Heart right ventricle (tissue), 16 donors: ENCODE measurements around the gene PSMA6. TPM values are rescaled to one million over a fixed set of nuclear protein-coding genes. Genes with fewer than 3 reads are reported as not detected.
A peak's percentile ranks its signal among the peaks of the same experiment; 100 is the strongest.

Source experiments
- ATAC-seq, 8 donors: fragments of 200-7000 bp; cut with Tn5 transposase; one replicate each; pipeline ENCODE4 v1.9.1; 2020; ENCODE audit warnings: mild to moderate bottlenecking in 8 of 8, moderate library complexity in 8 of 8, moderate number of reproducible peaks in 1 of 8
- DNase-seq, 2 donors: peaks; one replicate each; pipeline ENCODE4 v3.0.0-alpha.2; 2020
- H3K27ac ChIP-seq, 10 donors: fragments of 200-600 bp; sonication (generic) in 2 of 10; one replicate each; pipeline versions ENCODE4 v1.5.0 to v1.8.0; 2020 to 2022; ENCODE audit warnings: mild to moderate bottlenecking in 3 of 10
- H3K27me3 ChIP-seq, 7 donors: fragments of 200-600 bp; one replicate each; pipeline ENCODE4 v1.8.0; 2021 to 2022; ENCODE audit warnings: mild to moderate bottlenecking in 2 of 7
- H3K36me3 ChIP-seq, 9 donors: fragments of 200-600 bp; sonication (generic) in 1 of 9; one replicate each; pipeline versions ENCODE4 v1.5.0 to v1.8.0; 2020 to 2022; ENCODE audit warnings: mild to moderate bottlenecking in 2 of 9
- H3K4me1 ChIP-seq, 9 donors: fragments of 200-600 bp; sonication (generic) in 1 of 9; one replicate each; pipeline versions ENCODE4 v1.5.0 to v1.8.0; 2020 to 2022; ENCODE audit warnings: mild to moderate bottlenecking in 4 of 9
- H3K4me3 ChIP-seq, 10 donors: fragments of 200-600 bp; sonication (generic) in 2 of 10; one replicate each; pipeline versions ENCODE4 v1.5.0 to v1.8.0; 2020 to 2022; ENCODE audit warnings: mild to moderate bottlenecking in 7 of 10, moderate library complexity in 2 of 10
- H3K9me3 ChIP-seq, 11 donors: fragments of 200-600 bp in 10 of 11; sonication (generic) in 2 of 11; one replicate each; pipeline versions ENCODE4 v1.5.0 to v1.8.0; 2013 to 2022; ENCODE audit warnings: mild to moderate bottlenecking in 2 of 11, control low read depth in 1 of 11, moderate library complexity in 1 of 11
- CTCF ChIP-seq, 9 donors: fragments of 200-600 bp; sonication (generic) in 2 of 9; IDR thresholded peaks; one replicate each; pipeline versions ENCODE4 v1.5.0 to v1.8.0; 2021 to 2022; ENCODE audit warnings: antibody characterized with exemption in 9 of 9, mild to moderate bottlenecking in 5 of 9, moderate library complexity in 1 of 9
- WGBS, 2 donors: extraction: QIAGEN DNeasy Blood & Tissue Kit; methylation state at CpG; one replicate each; pipeline ENCODE4 v1.1.7; 2013; ENCODE audit warnings: inconsistent platforms in 1 of 2; 5-methylcytosine and 5-hydroxymethylcytosine counted together
- intact Hi-C, 10 donors: fragments of 100-400 bp; cut with DNase I; formaldehyde crosslinking; loops; one replicate each; pipeline versions ENCODE4 v1.11.1 to v1.14.2; 2022
- polyA plus RNA-seq, 2 donors: library from polyadenylated mRNA; stranded (reverse); fragments of 200-250 nt; gene quantifications; one replicate each; pipeline ENCODE4 v1.2.3, GENCODE V29; 2013
- total RNA-seq, 10 donors: library from RNA; stranded (reverse); fragmentation: NEBNext Ultra II Directional in 3 of 10; extraction: Animal tissue kit (Norgen Biotek cat#: 25700) in 3 of 10; gene quantifications; one replicate each; pipeline versions ENCODE4 v1.2.1 to v1.2.4, GENCODE V29; 2021 to 2023
- donor health status: Arrhythmogenic right ventricular cardiomyopathy.
- donor health status: ischemic (EF 13 %, LVEDD 7.1; RV severe dilation, severe dysfunction).
- donor health status: healthy with polysubstance abuse.
- donor health status: DM: no; HTN: yes; CAD: no.
- donor health status: DM: no; HTN: no; CAD: no.
- donor health status: ischemic (EF 25% LVEDD 6.9; RV normal size, moderate dysfunction).
- donor health status: ischemic (EF 25% LVEDD 5.7; RV mildly dilated, moderate dysfunction).
- donor health status: healthy.
- donor health status: DM: yes; HTN: yes; CAD: no.
- donor health status: Ischemic cardiomyopathy.
- donor health status: ischemic (EF 35%, LVEDD 5.7; RV mildly dilated, moderate dysfunction).
- donor health status: nonischemic (EF 11% LVEDD 7.7; RV severe dilation, severe dysfunction).
- donor health status: DM: yes; HTN: yes; CAD: no.
- donor health status: PGD.
- donor health status: ischemic (EF 29% LVEDD 5.4; RV normal size, mild dysfunction).
- donor health status: nonischemic (EF 23%, LVEDD 6.1; RV moderate dilation, normal function).

The PSMA6 gene
- total and polyA plus RNA-seq, 12 donors: 92.3 to 233 (median 166) TPM

- H3K36me3 ChIP-seq: peaks cover 0 to 65% (median 0%) of the 10 kb centered on the region in 9 donors
- no peaks in the 10 kb centered on the region for H3K9me3 ChIP-seq
- intact Hi-C loops: no loop called here
- H3K4me1 ChIP-seq: no peaks in the 10 kb centered on the region
- no peak overlapping the region for H3K27ac ChIP-seq
- ATAC-seq (no peak), DNase-seq (no peak)
- no peak overlapping the region for H3K4me3 ChIP-seq
- no peak for TF ChIP-seq CTCF (IDR thresholded peaks at IDR 0.05)
- no peaks in the 10 kb centered on the region for H3K27me3 ChIP-seq
Observed at GRCh38 chr14:35268946-35269345, 23.2 kb upstream of the PSMA6 start.

DNA sequence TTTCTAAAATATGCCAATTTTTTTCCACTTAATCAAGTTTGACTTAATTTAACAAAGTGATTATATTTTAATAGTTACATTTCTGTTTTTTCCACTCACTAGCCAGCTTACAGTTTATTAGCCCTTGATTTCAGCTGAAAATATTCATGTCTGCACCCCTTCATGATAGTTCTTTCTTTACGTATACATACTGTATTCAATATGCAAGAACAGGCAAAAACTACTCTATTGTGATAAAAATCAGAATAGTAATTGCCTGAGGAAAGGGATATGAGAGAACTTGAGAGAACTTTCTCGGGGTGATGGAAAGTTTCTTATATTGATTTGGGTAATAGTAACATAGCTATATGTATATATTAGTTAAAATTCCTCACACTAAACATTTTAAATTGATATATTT is 17.4 kb upstream of the PSMA6 start:
- no peaks in the 10 kb centered on the region for H3K27me3 ChIP-seq
- no peak for ATAC-seq
- no peak for TF ChIP-seq CTCF (IDR thresholded peaks at IDR 0.05)
- peaks cover 0 to 68% (median 0%) of the 10 kb centered on the region in 9 donors for H3K36me3 ChIP-seq
- WGBS, 2 donors: 69 to 96% methylated on average over 2 of the region's 2 CpGs
- no peak overlapping the region for H3K4me3 ChIP-seq
- H3K27ac ChIP-seq: no peak overlapping the region
- no peak for DNase-seq
- H3K4me1 ChIP-seq: no peaks in the 10 kb centered on the region
- no peaks in the 10 kb centered on the region for H3K9me3 ChIP-seq
- intact Hi-C loops: no loop called here

- H3K36me3 ChIP-seq: peaks cover 0 to 50% (median 0%) of the 10 kb centered on the region in 9 donors
- no peak for TF ChIP-seq CTCF (IDR thresholded peaks at IDR 0.05)
- WGBS, 2 donors: 96 to 97% methylated on average over 4 of the region's 4 CpGs
- H3K27me3 ChIP-seq: no peaks in the 10 kb centered on the region
- ATAC-seq (no peak), DNase-seq (no peak)
- no peak overlapping the region for H3K27ac ChIP-seq
- H3K4me1 ChIP-seq: no peaks in the 10 kb centered on the region
- intact Hi-C loops: no loop called here
- no peak overlapping the region for H3K4me3 ChIP-seq
- H3K9me3 ChIP-seq: no peaks in the 10 kb centered on the region
Observed at GRCh38 chr14:35277179-35277578, 15.0 kb upstream of the PSMA6 start.

- ATAC-seq (peak in 4 of 8 donors; percentile 33 to 67 (median 50)), DNase-seq (no peak)
- no peaks in the 10 kb centered on the region for H3K27me3 ChIP-seq
- peaks cover 0 to 5% (median 0%) of the 10 kb centered on the region in 9 donors for H3K4me1 ChIP-seq
- no peaks in the 10 kb centered on the region for H3K9me3 ChIP-seq
- intact Hi-C loops: no loop called here
- WGBS, 2 donors: 66 to 71% methylated on average over 3 of the region's 3 CpGs
- H3K27ac ChIP-seq: no peak overlapping the region
- no peak overlapping the region for H3K4me3 ChIP-seq
- peaks cover 0 to 29% (median 0%) of the 10 kb centered on the region in 9 donors for H3K36me3 ChIP-seq
- no peak for TF ChIP-seq CTCF (IDR thresholded peaks at IDR 0.05)
Observed at GRCh38 chr14:35279369-35279768, 12.8 kb upstream of the PSMA6 start.
